HG03520 (cell line): Measurements from ENCODE around the gene PCYT2.

ENCODE experiments used
- ATAC-seq: cut with Tn5 transposase; IDR thresholded peaks from one replicate; pipeline ENCODE4 v1.9.1; 2021; ENCODE audit warnings: mild to moderate bottlenecking, moderate library complexity; ENCODE audit not compliant: unreplicated experiment

Gene PCYT2

DNA sequence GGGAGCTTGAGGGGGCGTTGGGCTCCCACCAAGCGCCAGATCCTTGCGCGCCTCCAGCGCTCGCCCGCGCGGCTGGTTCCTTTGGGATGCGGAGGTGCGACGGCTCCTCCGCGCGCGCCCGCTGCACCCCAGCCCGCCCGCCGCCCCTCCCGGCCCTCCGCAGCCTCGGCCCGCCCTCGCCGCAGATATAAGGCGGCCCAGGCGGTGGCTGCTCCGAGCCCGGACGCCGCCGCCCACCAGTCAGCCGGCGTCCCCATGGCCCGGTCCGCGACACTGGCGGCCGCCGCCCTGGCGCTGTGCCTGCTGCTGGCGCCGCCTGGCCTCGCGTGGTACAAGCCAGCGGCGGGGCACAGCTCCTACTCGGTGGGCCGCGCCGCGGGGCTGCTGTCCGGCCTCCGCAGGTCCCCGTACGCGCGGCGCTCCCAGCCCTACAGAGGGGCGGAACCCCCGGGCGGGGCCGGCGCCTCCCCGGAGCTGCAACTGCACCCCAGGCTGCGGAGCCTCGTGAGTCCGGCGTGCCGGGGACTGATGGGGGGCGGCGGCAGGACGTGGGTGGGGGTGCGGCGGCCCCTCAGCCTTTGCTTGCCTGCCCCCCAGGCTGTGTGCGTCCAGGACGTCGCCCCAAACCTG lies 9.1 kb downstream of the PCYT2 start, which contains the start of gene NPB:
Gene NPB (plus strand): TSS at position 216 of the 630 bp plus-strand sequence. CDS start 40 bp downstream, at position 256.
- ATAC-seq = no peak

DNA sequence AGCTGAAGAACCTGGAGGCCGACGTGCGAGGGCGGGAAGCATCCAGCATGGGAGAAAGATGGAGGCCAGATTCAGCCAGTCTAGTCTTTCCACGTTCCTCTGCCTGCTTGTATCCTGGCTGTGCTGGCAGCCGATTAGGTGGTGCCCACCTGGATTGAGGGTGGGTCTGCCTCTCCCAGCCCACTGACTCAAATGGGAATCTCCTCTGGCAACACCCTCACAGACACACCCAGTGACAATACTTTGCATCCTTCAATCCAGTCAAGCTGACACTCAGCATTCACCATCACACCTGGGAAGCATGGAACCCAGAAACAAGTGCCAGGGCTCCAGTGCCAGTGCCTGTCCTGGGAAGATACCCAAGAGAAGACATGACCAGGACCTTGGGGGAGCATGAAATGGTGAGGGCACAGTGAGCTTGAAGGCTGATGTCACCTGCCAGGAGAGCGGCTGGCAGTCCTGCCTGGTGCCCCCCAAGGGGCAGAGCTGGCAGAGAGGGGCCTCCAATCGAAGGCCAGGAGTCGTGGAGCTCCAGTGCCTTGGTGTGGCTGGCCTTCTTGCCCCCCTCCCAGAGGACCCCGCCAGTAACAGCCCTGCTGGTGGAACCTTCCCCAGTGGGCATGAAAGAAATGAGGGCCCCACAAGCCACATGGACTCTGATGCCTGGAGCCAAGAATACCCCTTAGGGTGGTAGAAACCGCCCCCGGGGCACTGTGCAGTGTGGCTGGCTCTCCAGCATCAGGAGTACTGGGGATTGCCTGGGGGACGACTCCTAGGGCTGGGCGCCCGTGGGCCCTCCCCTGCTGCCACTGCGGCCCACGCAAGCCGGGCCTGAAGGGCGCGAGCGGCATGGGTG lies 9.8 kb downstream of the PCYT2 start:
- no peak for ATAC-seq

DNA sequence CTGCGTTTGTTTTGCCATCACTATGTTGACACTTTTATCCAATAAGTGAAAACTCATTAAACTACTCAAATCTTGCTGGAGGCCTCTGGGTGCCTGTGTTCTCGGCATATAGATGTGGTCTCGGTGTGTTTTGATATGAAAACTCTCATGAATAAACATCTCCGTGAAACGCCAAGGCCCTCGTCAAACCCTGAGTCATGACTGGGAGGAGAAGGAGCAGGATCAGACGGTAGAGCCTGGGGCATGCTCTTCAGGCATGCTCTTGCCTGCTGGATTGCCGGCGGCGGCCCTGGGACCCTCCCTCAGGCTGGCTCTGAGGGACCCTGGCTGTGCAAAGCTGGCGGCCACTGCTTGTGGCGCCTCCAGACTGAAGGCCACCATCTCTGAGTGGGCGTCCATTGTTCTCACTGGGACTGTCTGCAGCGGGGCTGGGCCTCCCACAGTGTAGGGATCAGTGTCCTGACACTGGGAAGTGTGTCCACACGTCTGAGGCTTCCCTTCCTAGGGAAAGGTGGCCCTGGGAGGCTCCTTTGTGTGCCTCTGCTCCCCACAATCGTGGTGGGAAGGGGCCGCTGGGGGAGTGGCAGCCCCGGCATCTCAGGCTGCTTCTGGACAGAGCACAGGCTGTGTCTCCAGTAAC lies 10.9 kb downstream of the PCYT2 start:
- no peak for ATAC-seq

DNA sequence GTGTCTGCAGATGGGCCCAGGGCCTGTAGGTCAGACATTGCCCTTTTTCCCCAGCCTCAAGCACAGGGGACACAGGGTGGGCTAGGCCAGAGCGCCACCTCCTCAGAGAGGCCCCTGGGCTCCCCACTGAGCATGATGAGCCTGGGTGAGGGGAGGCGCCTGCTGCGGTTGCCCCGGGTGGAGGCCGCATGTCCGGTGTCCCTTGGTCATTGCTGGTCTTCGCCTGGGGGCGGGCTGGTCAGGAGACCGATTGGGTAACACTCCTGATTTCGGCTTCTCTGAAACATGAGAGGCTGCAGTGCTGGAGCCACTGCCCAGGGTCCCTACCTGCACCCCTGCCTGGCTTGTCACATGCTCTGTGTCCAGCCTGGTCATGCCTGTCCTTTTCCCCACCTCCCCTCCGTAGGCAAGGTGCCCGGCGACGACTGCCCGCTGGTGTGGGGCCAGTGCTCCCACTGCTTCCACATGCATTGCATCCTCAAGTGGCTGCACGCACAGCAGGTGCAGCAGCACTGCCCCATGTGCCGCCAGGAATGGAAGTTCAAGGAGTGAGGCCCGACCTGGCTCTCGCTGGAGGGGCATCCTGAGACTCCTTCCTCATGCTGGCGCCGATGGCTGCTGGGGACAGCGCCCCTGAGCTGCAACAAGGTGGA lies 11.6 kb downstream of the PCYT2 start:
- ATAC-seq = no peak

DNA sequence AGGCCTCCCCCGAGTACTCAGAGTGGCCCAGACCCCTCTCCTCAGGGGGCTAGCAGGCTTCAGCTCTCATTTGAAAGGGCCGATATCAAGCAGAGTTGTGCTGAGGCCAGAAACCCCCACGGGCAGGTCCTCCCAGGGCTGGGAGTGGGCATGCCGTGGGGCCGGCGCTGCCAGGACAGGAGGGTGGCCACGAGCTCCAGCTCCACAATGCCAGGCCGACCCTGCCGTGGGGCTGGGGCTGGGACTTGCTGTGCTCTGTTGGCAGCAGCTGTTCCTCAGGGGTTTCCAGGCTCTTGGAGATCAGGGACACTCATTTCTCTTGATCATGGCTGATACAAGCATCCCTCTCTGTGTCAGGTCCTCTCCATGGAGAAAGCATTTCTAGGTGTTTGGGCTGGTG lies 12.3 kb downstream of the PCYT2 start:
- ATAC-seq = no peak

DNA sequence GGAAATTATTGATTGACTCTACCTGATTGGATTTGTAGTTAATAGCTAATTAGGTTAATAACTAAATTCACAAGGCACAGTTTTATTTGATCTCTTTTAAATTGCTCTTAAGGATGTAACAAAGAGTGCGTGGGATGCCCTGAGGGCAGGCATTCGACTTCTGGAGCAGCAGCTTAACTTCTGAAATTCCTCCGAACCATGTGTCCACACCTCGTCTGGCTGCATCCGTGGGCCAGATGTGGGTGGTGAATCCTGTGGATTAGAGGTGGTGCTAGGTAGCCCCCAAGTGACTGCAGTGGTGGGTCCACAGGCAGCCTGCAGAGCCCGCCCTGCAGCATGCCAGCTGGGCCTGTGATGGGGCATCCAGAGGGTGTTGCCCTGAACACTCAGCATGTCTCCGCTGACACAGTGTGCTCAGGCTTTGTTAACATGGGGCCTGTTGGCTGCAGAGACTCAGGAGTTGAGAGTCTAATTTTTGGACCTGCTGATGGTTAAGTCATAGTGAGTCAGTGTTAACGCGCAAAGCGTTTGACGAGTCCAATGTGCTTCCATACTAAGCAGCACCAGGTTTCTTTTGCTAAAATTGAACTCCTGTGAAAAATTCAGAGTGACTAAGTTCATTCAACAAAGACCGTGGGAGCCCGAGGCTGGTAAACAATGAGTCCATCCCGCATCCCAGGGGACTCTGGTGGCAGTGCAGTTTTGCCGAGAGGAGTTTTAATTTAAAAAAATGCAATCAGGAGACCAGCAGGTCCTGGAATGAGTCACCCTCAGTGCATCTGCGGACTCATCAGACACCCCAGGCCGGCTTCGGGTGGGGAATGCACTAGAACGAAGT lies 13.0 kb downstream of the PCYT2 start:
- no peak for ATAC-seq

DNA sequence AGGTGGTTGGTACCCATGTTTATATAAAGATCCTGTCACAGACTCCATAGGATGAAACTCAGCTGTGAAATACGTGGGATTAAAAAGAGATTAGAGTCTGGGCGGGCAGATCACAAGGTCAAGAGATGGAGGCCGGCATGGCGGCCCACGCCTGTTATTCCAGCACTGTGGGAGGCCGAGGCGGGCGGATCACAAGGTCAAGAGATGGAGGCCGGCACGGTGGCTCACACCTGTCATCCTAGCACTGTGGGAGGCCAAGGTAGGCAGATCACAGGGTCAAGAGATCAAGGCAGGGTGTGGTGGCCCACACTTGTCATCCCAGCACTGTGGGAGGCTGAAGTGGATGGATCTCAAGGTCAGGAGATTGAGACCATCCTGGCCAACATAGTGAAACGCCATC lies 15.8 kb downstream of the PCYT2 start:
- no peak for ATAC-seq

DNA sequence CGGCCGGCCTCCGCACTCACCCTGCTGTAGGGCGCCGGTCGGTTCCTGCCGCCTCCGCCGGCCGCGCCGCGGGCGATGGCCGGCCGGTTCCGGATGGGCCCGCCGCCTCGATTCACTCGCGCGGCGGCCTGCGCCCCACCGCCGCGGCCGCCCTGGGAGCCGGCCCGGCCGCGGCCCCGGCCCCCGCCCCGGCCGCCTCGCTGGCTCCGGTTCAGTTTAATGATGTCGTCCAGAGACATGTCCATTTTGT lies 20.0 kb downstream of the PCYT2 start:
- peak; percentile 12 for ATAC-seq

DNA sequence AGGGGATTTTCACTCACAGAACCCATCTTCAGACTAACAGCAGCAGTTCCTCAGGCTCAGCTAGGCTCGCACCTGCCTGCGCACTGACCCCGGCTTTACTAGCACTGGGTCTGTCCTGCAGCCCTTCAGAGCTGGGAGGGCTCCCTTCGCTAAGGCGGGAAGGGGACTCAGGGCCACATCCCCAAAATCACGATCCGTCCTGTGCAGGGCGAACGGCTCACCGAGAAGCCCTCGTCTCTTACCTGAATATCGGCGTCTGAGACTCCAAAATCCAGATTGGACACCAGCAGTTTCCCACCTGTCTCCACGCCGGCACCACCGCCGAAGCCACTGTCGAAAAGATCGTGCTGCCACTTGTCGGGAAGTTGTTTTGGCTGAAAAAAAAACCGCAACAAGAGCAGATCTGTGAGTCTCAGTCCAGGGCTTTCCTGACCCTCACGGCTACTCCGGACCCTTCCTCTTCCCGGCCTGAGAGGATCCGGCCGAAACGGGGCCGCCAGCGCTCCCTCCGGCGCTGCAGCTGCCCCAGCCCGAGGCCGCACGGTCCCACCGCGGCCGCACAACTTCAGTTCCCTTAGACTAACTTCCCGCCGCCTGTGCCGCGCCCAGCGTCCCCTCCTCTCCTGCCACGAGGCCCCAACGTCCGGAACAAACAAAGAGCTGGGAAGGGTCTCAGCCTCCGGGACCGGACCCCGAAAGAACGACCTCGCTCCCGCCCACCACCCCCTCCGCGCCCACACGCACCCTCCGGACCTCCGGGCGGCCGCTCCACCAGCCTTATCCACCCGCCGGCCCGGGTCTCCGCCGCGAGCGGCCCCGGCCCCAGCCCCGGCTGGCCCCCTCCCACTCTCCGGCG lies 20.5 kb downstream of the PCYT2 start:
- peak; percentile 15 for ATAC-seq

DNA sequence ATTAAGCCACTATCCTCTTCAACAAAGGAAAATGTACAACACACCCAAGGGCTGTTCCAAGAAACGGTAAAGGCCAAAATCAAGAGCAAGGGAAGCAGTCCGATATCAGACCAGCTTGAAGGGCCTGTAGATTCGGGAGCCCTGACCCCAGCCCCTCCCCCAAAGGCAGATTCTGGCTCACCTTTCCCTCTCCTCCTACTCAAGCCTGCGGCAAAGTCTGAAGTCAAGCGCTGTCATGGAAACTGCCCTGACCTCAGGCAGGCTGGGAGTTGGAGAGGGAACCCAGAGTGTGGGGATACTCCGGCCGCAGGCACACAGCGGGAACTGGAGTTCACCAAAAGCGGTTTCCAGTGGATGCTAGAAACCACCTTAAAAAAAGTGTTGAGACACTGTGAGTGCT lies 21.6 kb downstream of the PCYT2 start:
- ATAC-seq = no peak

DNA sequence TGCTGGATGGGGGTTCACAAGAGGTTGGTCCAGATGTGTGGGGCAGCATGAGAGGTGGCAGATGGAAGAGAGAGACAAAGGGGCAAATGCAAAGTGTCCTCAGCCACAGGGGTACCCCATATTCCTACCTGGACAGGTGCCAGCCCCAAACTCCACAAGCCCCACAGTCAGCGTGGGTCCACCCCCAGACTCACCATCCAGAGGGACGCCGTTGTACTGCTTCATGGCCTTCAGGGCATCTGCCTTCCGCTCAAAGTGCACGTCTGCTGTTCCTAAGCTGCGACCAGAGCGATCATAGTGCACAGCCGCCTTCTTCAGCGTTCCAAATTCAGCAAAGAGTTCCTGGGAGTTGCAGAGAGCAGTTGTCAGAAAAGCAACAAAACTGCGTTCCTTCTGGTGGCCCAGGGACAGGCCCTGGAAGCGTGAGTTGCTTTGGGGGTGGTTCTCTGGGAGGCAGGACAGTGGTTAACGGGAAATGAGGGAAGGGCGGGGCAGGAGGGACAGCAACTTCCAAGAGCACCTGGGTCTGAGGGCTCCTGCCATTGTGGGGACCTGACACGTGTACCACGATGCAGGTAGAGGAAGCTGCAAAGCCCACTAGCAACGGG lies 22.1 kb downstream of the PCYT2 start:
- ATAC-seq = no peak

DNA sequence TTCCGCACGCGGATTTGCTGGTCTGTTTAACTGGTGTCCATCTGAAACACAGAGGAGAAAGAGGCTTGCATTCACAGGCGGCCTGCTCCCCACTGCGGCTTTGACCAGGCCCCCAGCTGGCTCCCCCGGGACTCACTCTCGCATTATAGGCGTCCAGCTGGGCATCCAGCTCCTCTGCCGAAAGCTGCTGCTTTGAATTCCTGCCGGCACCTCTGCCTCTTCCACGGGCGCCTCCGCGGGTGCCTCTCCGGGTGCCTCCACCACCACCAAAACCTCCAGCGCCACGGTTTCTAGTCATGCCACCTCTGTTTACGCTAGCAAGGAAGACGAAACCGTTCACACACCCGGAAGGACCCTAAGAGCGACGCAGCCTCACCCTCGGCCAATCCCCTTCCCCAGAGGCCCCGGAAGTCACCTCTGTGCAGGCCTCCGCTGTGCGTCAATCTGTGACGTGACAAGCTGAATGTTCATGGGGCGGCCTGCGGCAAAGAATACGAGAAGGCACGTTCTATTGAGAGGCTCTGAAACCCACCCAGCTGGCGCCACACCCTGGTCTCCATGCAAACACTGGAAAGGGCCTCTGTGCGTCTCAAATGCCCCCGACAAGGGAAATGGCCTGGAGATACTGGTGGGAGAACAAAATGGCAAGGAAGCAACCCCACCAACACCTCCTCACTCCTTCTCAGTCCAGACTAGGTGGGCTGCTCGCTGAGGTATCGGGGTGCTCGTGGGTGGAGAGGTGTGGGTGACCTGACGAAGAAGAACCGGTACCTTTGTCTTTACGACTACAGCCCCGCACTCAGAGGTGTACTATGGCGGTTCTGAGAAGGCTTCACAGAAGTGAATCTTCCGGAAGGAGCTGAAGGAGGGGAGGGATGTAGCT lies 22.9 kb downstream of the PCYT2 start:
- no peak for ATAC-seq

DNA sequence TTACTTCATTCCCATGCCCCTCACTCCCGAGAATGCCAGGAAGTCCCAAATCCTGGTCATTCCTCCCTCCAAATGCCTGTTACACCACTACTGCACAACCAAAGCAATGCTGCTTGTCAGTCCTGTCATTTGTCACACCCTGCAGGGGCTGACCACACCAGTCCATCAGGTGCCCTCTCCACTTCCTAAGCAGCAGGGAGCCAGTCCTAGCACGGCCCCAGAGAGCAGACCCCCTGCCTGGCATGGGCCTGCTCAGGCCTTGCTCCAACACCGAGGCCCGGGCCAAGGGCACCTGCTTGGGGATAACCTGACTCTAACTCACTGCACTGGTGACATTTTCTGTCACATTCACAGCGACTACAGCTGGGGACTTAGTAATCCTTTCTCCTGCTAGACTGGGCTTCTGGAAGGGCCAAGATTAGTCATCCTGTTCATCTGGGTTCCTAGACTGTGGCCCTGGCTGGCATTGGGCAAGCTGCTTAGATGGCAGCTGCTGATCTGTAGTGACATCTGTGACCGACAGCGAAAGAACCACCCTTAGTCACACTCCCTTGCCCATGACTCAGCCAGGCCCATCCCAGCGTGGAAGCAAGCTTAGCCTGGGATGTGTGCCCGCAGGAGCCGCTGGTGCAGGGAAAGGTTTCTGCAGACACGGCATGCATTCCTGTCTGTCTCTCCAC lies 25.2 kb downstream of the PCYT2 start:
- ATAC-seq = no peak

DNA sequence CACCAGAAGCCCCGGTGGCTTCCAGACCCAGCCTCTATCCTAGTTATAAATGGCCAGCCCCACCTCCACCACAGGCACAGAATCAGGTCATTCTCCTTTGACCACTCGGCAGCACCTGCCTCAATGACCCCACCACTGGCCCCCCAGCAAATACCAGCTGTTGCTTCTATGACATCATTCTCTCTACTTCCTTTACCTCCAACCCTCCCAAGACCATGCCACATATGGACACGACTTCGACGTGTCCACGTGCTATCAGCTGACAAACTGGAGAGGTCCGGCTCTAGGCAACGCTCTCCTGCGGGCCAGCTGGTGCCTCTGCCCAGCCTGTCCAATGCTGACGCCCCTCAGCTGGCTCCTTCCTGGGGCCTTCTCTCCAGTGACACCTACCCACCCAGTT lies 25.7 kb downstream of the PCYT2 start:
- ATAC-seq = no peak

DNA sequence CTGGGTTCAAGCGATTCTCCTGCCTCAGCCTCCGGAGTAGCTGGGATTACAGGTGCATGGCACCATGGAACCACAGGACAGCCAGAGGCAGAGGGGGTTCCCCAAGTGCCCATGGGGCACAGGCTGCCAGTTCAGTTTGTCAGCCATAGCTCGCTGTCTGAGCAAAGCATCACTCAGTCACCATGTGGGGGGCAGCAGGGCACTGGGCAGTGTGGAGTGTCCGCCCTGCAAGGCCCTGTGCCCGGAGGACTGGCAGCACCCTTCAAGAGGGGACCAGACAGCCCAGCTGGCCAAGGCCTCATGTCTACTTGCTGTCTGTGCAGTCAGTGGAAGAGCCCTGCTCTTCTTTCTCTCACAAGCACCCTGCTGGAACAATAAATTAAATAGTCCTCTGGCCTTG lies 26.2 kb downstream of the PCYT2 start:
- ATAC-seq = no peak

DNA sequence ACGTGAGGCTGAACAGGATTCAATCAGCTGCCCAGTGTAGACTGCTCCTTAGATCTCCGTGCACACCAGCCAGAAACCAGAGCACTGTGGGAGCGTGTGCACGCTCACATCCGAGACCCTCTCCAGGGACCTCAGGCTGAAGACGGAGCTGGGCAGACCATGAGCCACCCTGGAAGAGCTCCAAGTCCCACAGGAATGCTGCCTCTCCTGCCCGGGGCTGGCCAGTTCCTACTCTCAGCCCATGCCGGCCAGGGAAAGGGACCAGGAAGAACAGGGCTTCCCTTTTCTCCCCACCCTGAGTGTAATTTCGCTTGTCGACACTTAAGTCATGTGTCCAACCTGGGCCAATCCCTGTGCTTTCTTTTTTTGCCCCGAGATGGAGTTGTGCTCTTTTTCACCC lies 26.7 kb downstream of the PCYT2 start:
- no peak for ATAC-seq

DNA sequence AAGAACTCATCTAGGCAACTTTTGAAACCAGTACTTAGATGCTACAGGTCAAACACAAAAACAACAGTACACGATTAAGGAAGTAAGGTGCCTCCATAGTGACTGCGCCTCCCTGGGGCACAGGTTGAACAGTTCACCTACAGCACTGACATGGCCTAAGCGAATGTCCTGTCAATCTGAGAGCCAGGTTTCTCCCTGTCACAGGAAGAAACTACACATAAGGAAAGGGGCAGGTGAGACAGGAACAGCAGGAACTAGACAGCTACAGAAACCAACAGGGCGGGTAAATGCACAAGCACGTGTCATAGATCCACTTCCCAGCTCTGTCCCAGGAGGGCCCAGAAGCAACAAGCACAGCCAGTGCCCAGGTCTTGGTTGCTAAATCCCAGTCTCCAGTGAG lies 32.1 kb downstream of the PCYT2 start:
- ATAC-seq = no peak

DNA sequence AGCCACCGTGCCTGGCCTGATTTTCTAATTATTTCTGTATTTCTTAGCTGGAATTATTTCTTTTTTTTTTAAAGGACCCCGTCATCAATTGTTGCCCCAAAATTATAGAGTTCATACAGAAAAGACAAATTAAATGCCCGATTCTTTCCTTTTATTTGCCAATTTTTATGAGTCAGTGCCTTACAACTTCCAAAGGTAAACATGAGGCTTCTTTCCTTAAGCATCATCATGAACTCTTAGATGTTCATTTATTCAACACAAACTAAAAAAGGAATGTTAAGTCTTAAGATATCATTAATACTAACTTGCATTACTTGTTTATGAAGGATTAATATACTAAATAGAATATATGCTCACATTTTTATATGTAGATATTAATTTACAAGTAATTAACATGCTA lies 32.9 kb downstream of the PCYT2 start:
- ATAC-seq = no peak
